HG02759 (cell line): Measurements from ENCODE around the gene BORCS8.
"Not testable (repeated sequence)": the region's sequence is repeated elsewhere in the genome, so short reads cannot be mapped to it uniquely, and the experiment has no call there.

Experiments
- ATAC-seq: cut with Tn5 transposase; IDR thresholded peaks from one replicate; pipeline ENCODE4 v1.9.1; 2021; ENCODE audit warnings: mild to moderate bottlenecking, moderate library complexity; ENCODE audit not compliant: unreplicated experiment

BORCS8 gene

DNA sequence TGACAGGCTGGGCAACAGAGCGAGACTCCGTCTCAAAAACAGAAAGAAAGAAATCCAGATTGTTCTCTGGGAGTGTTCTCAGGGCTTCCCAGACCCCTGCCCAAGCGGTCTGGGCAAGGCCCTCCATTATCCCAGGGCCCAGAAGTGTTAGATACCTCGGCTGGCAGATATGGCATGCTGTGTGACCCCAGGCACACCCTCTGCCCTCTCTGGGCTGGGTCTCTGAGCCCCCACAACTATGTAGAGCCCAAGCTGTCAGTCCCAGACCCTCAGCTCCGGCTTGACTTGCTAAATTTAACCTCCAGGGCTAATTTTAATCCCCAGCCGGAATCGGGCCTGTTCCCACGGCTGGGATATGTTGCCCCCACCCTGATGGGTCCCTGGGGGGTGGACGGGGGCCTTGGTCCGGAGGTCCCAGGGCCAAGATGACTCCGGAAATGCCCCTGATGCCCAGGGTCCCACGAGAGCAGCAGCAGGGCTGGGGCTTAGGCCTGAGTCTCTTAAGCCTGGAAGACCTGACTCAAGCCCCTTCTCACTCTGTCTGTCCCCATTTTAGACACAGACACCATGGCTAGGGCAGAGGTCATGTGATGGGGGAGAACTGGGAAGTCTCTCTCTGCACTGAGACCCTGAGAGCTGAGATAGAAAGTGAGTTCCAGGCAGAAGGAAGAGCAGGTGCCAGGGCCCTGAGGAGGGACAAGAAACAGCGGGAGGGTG, 39.1 kb downstream of the BORCS8 start:
- no peak for ATAC-seq

DNA sequence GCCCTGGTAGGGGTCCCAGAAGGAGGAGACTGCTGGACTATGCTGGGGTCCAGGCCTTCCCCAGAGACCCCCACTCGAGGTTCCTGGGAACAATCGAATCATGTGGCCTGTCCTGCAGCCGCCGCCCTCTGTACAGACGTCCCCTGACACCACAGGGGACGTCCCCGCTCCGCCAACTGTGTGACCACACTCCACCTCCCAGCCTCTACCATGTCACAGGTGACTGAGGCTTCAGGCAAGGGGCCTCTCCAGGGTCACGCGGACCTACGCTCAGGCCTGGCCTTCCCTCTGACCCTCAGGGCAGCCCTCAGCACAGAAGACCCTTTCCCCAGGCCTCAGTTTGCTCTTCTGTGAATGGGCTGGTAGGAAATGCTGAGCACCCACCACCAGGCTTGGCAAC, 40.5 kb downstream of the BORCS8 start:
- peak; percentile 65 for ATAC-seq

DNA sequence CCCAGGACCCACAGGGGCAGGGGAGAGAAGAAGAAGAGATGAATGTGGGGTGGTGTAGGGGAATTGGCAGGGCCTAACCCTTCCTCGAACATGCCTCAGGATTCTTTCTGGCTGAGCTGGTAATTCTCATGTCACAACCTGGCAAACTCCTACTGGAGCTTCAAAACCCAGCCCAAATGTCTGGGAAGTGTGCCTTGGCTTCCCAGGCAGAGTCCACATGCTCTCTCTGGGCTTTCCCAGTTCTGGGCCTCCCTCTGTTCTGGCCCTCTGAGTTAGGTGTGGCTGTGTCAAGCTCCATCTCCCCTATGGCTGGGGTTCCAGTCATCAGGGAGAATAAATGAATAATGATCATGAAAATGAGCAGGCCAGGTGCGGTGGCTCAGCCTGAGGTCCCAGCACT, 42.5 kb downstream of the BORCS8 start:
- no peak for ATAC-seq

DNA sequence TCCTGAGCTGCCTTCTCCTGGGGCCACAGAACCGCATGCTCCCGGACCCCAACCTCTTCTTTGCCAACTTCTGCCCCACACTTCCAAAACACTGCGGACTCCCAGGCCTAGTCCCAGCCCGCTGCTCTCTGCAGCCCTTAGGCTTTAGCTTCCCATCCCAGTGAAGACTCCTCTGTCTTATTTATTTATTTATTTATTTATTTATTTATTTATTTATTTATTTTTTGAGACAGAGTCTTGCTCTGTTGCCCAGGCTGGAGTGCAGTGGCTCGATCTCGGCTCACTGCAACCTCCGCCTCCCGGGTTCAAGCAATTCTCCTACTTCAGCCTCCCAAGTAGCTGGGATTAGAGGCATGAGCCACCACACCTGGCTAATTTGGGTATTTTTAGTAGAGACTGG, 43.4 kb downstream of the BORCS8 start:
- ATAC-seq: not testable (repeated sequence)

DNA sequence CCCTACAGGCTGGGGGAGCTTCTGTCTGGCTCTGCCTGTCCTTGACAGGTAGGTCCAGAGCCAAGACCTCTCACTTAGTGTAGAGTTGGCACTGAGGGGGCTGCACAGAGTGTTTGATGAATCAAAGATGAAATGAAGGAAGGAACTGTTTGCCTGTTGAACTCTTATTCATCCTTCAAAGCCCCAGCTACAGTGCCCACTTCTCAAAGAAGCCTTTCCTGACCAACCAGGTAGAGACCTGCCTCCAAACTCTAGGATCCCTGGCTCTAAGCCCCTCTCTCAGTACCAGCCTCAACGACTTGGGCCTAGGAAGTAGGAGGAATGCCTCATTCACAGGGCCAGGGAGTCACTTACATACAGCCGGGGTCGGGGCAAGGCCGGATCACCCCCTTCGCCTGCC, 44.6 kb downstream of the BORCS8 start:
- ATAC-seq: no peak

DNA sequence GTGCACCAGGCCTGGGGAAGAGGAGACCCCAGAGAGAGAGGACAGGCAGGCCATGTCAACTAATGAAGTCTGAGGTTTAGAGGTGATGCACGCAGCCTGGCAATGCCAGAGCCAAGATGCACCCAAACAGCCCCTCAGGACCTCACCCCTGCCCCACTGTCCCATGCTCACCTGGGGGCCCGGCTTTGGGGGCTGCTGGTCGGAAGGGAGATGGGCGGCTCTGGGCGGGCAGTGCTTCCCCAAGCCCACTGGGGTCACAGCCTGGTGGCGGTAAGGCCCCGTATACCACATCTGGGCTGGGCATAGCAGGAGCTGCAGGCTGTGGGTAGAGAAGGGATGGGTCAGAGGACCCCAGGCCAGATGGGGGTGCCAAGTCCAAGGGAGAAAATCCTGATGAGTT, 45.1 kb downstream of the BORCS8 start:
- no peak for ATAC-seq

DNA sequence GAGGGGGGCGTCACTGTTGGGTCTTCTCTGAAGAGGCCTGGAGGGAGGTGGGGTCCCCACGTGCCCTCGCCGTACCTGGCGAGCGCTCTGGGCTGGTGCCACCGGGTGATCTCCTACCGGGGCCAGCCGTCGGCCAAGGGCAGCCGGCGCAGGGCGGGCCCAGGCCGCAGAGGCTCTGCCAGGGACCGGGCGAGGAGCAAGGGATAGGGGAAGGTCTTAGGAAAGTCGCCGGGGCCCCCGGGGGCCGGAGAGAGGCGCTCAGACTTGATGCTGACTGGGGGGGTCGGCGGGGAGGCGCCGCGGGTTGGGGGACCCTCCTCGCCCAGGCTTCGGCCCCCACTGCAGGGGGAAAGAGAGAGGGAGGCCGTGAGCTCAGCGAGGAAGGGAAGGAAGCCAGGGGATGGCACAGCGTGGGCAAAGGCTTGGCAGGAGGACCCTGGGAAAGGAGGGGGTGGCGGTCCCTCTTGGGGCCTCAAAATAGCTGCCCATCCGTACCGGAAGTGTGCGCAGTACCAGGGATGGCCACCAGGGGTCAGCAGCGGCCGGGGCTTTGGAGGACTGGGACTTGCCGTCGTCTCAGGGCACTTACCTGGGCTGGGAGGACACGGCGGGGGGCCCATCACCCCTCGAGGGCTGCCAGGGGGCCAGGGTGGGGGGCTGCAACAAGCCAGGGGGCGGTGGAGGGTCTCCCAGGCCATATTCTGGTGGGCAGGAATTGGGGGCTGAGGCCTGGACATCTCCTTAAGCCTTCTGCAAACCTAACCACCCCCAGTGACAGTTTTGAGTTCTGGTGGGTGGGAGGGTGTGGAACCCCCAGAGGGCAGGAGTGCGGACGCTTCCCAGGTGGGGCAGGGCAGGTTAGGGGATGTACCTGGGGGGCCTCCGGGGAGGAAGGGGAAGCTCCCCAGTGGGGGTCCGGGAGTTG, 46.0 kb downstream of the BORCS8 start:
- no peak for ATAC-seq

DNA sequence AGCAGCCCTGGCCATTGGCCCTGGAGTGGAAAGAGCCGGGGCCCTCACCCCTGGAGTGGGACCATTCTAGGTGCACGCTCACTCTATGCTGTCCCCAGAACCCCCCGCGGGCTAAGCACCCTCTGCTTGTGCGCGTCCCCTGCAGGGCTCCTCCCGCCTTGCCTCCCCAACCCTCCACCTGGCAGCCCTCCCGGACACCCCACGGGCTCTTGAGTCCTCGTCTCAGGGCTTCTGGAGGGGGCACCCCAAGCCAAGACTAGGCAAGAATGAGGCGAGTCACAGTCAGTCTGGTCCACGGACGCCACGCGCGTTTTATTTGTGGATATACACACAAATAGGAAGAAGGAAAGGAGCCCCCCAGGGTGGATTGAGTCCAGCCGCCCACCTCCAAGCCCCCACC, 46.7 kb downstream of the BORCS8 start:
- no peak for ATAC-seq

DNA sequence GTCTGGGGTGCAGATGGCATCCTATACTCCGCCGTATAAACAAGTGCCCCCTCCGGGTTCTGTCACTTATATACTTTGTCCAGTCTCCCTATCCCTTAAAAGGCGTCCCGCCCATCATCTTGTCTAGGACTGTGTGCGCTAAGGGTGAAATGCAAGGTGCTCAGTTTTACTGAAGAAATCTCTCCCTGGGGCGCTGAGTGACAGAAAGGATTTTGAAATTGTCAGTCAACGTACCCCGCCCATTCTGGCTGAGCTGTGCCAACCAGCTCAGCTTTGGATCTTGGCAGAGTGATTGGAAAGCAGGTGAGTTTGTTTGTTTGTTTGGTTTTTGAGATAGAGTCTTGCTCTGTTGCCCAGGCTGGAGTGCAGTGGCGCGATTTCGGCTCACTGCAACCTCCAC, 49.6 kb downstream of the BORCS8 start:
- no peak for ATAC-seq

DNA sequence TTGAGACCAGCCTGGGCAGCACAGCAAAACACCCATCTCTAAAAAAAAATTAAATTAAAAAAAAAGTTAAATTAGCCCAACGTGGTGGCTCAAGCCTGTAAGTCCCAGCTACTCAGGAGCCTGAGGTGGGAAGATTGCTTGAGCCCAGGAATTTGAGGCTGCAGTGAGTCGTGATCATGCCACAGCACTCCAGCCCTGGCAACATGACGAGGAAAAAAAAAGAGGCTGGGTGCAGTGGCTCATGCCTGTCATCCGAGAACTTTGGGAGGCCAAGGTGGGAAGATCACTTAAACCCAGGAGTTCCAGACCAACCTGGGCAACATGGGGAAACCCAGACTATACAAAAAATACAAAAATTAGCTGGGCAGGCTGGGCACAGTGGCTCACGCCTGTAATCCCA, 51.5 kb downstream of the BORCS8 start:
- ATAC-seq: no peak

DNA sequence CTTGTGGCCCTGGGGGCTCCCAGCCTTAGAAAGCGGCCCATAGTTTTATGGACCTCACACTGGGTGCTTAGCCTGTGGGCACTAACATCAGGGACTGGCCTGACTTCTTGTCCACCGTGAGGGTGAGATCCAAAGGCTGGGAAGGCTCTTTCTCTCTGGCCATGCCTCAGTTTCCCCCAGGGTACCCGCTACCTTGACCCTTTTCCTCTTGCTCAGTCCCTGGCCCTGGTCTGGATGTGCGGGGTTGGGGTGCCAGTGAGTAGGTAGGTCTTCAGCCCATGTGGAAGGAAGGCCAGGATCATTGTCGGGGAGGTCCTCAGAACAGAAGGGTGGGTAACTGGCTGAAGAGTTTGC, 52.1 kb downstream of the BORCS8 start:
- ATAC-seq: no peak

DNA sequence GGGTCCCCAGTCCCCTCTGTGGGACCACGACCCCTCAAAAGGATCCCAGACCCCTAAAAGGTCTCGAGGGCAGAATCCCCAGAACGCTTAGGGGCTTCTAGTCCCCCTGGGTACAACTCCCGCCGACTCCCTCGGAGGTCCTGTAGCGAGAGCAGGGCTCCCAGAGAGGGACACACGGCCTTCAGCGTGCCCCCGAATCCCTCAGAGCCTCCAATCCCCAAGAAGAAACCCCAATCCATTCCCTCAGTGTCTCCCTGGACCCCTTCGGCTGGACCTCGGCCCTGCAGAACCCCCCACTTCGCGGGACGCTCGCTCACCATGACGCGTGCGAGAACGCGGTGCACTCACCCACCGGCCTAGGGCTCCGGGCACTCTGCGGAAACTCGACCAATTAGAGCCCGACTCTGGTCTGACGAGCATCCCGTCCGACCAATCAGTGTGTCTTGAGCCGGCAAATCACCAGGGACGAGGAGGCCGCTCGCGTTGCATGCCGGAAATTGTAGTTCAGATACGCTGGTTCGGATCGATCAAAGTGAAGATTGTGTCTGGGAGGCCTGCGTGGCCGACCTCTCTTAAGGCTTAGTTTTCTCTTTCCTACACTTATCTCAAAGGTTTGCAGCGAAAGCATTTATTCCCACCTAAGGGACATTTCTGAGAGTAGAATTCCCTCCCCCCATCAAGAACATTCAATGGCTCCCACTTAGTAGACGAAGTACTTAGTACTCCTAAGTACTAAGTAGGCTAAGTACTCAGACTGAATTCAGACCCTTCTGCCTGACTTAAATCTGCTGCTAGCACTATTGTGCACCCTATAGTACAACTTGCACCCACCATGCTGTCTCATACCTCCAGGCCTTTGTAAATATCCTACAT, 53.6 kb downstream of the BORCS8 start, which contains the start of gene TMEM161A:
Gene TMEM161A (minus strand): TSS at position 370 of the 873 bp plus-strand sequence. CDS start 50 bp downstream, at position 320.
- ATAC-seq: peak; percentile 99

DNA sequence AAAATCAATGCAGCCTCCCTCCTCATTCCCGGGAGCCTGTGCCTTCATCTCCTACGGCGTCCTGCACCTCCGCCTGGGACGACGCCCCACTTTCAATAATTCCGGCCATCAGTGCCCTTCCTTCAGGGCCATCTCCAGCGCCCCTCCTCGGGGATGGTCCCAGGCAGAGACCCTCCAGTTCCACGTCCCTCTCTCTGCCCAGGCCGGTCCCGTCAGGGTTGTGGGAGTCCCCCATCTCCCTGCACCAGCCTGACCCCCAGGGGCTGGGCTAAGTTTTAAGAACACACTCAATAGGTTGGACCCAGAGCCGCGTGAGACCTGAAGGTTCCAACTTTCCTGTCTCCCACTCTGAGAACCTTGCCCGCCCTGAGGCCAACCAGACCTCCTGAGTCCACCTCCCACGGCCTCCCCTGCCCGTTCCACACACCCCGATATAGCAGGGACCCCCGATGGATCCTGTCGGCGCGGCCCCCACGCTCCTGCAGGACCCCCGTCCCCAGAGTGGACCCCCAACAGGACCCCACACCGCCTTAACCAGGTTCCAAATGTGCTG, 54.3 kb downstream of the BORCS8 start:
- ATAC-seq: no peak

DNA sequence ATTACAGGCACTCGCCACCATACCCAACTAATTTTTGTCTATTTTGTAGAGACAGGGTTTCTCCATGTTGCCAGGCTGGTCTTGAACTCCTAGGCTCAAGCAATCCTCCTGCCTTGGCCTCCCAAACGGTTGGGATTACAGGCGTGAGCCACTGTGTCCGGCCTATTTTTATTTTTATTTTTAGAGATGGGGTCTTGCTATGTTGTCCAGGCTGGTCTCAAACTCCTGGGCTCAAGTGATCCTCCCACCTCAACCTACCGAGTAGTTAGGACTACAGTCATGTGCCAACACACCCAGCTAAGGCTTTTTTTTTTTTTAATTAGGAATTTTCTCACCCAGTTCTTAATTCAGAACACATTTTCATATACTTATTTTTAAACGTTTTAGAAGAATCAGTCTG, 56.2 kb downstream of the BORCS8 start:
- ATAC-seq: not testable (repeated sequence)

DNA sequence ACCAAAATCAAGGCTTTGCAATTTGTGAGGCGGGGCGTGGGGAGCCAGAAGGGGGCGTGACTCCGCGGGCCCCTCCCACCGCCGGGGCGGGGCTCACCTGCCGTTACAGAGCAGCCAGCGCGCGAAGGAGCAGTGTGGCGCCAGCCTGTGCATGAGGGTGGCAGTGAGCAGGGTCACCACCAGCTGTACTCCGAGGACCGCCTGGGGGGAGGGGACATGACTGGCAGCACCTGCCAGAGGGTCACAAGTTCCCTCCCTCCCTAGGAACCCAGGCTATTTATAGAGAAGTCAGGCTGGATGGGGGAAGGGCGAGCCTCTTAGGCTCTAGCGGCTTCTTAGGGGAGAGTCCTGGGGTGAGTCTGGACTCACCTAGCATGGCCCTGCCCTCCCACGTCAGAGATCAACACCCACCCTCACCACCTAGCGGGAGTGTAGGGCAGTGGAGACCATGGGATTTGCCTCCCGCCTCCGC, 57.2 kb downstream of the BORCS8 start:
- no peak for ATAC-seq

DNA sequence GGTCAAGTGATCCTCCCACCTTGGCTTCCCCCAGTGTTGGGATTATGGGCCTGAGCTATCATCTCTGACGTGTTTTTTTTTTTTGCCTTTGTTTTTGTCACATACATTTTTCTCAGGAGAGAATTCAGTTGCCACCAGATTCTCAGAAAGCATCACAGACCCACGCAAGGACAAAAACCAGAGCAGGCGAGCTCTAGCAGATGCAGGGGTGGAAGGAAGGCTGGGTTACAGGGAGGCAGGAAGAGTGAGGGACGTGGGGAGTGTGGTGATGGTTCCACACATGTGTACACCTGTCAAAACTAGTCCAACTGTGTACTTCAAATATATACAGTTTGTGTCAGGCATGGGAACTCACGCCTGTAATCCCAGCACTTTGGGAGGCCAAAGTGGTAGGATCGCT, 58.0 kb downstream of the BORCS8 start:
- no peak for ATAC-seq

DNA sequence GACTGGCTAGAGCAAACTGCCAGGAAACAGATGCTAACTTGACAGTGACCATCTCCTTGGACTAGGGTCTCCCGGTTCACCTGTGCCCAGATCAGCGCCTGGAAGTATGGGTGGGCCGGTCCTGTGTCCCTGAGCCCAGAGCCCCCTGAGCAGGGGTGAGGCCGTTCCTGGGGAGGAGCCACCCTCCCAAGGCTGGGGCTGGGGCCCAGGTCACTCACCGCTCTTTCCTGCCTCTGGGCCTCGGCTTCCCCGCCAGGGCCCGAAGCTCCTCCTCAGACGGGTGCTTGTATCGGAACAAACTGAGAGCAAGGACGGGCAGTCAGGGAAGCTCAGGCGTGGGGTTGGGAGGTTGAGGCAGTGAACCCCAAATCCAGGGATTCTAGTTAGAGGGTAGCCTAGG, 59.0 kb downstream of the BORCS8 start:
- no peak for ATAC-seq

DNA sequence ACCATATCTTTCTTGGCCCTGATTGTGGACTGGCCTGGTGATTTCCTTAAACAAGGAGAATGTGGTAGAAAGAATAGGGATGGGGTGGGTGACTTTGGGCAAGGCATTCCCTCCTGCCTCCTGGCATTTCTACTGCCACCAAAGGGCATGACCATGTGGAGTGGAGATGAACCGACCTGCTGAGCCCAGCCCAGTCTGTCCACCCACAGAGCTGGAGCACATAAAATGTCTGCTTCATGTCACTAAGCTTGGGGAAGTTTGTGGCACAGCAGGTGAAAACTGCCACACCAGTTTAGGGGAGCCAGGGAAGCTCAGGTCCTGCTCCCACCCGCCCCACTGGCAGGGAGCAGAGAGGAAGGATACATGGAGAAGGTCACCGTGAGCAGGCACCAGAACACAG, 60.0 kb downstream of the BORCS8 start:
- ATAC-seq: no peak
